Measurements from ENCODE around the gene NSG2. TPM values are rescaled to one million over a fixed set of nuclear protein-coding genes. Genes with fewer than 3 reads are reported as not detected.

The NSG2 gene
- total RNA-seq, 6 experiments from 2014 or later = 0.13 TPM; not detected in 5

GRCh38 chr5:174151599-174152181 lies 106.2 kb downstream of the NSG2 start:
- no peak overlapping the region for H3K4me3 ChIP-seq
- intact Hi-C loops (cut with DNase I) = no loop called here
- no peaks in the 10 kb centered on the region for H3K36me3 ChIP-seq
- no peak for ATAC-seq
- WGBS (ENCODE audit: insufficient coverage, low coverage, low lambda C conversion rate, missing lambda C conversion rate) = 34% methylated on average over 3 of the region's 3 CpGs
- no peaks in the 10 kb centered on the region for H3K4me1 ChIP-seq
- TF ChIP-seq POLR2A (IDR thresholded peaks at IDR 0.05) = no peak
- TF ChIP-seq, protein P1, sequence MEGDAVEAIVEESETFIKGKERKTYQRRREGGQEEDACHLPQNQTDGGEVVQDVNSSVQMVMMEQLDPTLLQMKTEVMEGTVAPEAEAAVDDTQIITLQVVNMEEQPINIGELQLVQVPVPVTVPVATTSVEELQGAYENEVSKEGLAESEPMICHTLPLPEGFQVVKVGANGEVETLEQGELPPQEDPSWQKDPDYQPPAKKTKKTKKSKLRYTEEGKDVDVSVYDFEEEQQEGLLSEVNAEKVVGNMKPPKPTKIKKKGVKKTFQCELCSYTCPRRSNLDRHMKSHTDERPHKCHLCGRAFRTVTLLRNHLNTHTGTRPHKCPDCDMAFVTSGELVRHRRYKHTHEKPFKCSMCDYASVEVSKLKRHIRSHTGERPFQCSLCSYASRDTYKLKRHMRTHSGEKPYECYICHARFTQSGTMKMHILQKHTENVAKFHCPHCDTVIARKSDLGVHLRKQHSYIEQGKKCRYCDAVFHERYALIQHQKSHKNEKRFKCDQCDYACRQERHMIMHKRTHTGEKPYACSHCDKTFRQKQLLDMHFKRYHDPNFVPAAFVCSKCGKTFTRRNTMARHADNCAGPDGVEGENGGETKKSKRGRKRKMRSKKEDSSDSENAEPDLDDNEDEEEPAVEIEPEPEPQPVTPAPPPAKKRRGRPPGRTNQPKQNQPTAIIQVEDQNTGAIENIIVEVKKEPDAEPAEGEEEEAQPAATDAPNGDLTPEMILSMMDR (IDR thresholded peaks at IDR 0.05) = no peak
- H3K9me3 ChIP-seq = peaks cover 0 to 6% (median 3%) of the 10 kb centered on the region in 4 donors
- peak in 1 of 3 donors; percentile 26 for DNase-seq
- H3K27ac ChIP-seq = no peak overlapping the region
- no peaks in the 10 kb centered on the region for H3K27me3 ChIP-seq

- ATAC-seq = no peak
- Histone ChIP-seq H3K4me1 (no peaks in the 10 kb centered on the region), H3K27me3 (no peaks in the 10 kb centered on the region), H3K27ac (no peak overlapping the region), H3K4me3 (no peak overlapping the region), H3K9me3 (peaks cover 0 to 6% (median 3%) of the 10 kb centered on the region in 4 donors), H3K36me3 (no peaks in the 10 kb centered on the region)
- DNase-seq = no peak
- TF ChIP-seq POLR2A (IDR thresholded peaks at IDR 0.05) = no peak
- TF ChIP-seq, protein P1 (IDR thresholded peaks at IDR 0.05) = no peak
- intact Hi-C loops (cut with DNase I) = no loop called here
- WGBS (ENCODE audit: insufficient coverage, low coverage, low lambda C conversion rate, missing lambda C conversion rate) = 65% methylated on average over 1 of the region's 1 CpG
Observed at GRCh38 chr5:174154559-174154958, 109.1 kb downstream of the NSG2 start.

- intact Hi-C loops (cut with DNase I) = no loop called here
- TF ChIP-seq POLR2A (IDR thresholded peaks at IDR 0.05) = no peak
- TF ChIP-seq, protein P1 (IDR thresholded peaks at IDR 0.05) = no peak
- Histone ChIP-seq H3K36me3 (no peaks in the 10 kb centered on the region), H3K4me1 (no peaks in the 10 kb centered on the region), H3K4me3 (no peak overlapping the region), H3K27ac (no peak overlapping the region), H3K27me3 (no peaks in the 10 kb centered on the region), H3K9me3 (peaks cover 0 to 6% (median 3%) of the 10 kb centered on the region in 4 donors)
- ATAC-seq (no peak), DNase-seq (no peak)
- WGBS (ENCODE audit: insufficient coverage, low coverage, low lambda C conversion rate, missing lambda C conversion rate) = 89% methylated on average over 1 of the region's 1 CpG
Observed at GRCh38 chr5:174155281-174155680, 109.8 kb downstream of the NSG2 start.

DNA sequence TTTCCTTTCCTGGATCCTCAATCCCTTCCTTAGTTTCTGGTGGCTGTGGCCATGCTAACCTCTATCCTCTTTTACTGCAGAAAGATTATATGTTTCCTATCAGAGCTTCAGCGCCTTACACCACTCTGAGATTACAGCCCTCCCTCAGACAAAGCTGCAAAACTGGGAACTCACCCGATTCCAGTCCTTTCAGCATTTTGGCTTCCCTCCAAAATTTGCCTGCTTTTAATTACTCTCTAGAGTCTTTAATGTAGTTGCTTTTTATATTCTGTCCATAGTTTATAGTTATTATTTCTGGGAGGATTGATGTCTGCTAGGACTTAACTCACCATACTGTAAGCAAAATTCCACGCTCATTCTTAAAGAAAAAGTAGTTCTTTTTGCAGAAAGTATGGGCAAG lies 110.2 kb downstream of the NSG2 start:
- no peaks in the 10 kb centered on the region for H3K4me1 ChIP-seq
- WGBS (ENCODE audit: insufficient coverage, low coverage, low lambda C conversion rate, missing lambda C conversion rate) = 49% methylated on average over 3 of the region's 3 CpGs
- TF ChIP-seq, protein P1 (IDR thresholded peaks at IDR 0.05) = no peak
- TF ChIP-seq POLR2A (IDR thresholded peaks at IDR 0.05) = no peak
- peaks cover 0 to 6% (median 3%) of the 10 kb centered on the region in 4 donors for H3K9me3 ChIP-seq
- H3K27ac ChIP-seq = no peak overlapping the region
- ATAC-seq (no peak), DNase-seq (peak in 1 of 3 donors; percentile 1)
- no peaks in the 10 kb centered on the region for H3K36me3 ChIP-seq
- intact Hi-C loops (cut with DNase I) = no loop called here
- no peaks in the 10 kb centered on the region for H3K27me3 ChIP-seq
- no peak overlapping the region for H3K4me3 ChIP-seq
